HCT116 (cell line): Measurements from ENCODE around the gene SOCS7.

Source experiments
- CEBPB ChIP-seq: IDR thresholded peaks from 2 replicates; pipeline ENCODE4 v1.6.1; 2012; ENCODE audit warnings: low read depth
- POLR2A ChIP-seq: IDR thresholded peaks from 2 replicates; pipeline ENCODE4 v1.7.0; 2011; ENCODE audit warnings: borderline replicate concordance; ENCODE audit not compliant: insufficient read depth, insufficient read length; ENCODE audit errors: extremely low read depth
- TCF7L2 ChIP-seq: IDR thresholded peaks from 2 replicates; pipeline ENCODE4 v1.7.0; 2011; ENCODE audit warnings: borderline replicate concordance, inconsistent platforms; ENCODE audit not compliant: insufficient read depth, insufficient read length; ENCODE audit errors: extremely low read depth
- TF ChIP-seq, protein P1 (sequence below), 3 experiments: fragments of 200-600 bp in 1 of 3; sonication (generic) in 1 of 3; IDR thresholded peaks in 2 of 3; conservative IDR thresholded peaks in 1 of 3; 2 replicates each; pipeline ENCODE4 v1.5.1; 2012 to 2017; ENCODE audit warnings: low read depth in 2 of 3, low read length in 2 of 3, antibody characterized with exemption in 1 of 3, borderline replicate concordance in 1 of 3, control low read depth in 1 of 3, mild to moderate bottlenecking in 1 of 3, mixed read lengths in 1 of 3, mixed run types in 1 of 3, moderate library complexity in 1 of 3; ENCODE audit not compliant: insufficient read depth in 1 of 3

DNA sequence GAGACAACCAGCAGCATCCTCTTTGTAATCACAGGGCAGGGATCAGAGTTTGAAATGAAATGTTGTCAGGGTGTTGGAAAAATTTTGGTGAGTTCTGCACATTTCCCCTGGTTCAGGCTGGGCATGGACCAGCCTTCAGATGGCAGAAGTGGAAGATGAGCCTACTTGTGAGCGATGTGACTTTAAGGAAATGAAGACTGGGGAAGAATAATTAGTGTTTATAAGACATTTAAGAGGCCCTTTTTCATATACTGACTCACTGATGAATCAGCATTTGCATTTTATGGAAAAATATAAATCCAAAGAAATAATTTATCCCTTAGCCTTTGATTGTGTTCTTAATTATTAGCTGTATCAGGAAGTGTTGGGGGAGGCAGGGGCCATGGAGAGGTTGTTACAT lies 28.7 kb upstream of the SOCS7 start:
- TF ChIP-seq, protein P1, sequence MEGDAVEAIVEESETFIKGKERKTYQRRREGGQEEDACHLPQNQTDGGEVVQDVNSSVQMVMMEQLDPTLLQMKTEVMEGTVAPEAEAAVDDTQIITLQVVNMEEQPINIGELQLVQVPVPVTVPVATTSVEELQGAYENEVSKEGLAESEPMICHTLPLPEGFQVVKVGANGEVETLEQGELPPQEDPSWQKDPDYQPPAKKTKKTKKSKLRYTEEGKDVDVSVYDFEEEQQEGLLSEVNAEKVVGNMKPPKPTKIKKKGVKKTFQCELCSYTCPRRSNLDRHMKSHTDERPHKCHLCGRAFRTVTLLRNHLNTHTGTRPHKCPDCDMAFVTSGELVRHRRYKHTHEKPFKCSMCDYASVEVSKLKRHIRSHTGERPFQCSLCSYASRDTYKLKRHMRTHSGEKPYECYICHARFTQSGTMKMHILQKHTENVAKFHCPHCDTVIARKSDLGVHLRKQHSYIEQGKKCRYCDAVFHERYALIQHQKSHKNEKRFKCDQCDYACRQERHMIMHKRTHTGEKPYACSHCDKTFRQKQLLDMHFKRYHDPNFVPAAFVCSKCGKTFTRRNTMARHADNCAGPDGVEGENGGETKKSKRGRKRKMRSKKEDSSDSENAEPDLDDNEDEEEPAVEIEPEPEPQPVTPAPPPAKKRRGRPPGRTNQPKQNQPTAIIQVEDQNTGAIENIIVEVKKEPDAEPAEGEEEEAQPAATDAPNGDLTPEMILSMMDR (IDR thresholded peaks at IDR 0.05 in 2 of 3, conservative IDR thresholded peaks at IDR 0.05 in 1 of 3; ENCODE audit: borderline replicate concordance in 1 of 3, insufficient read depth in 1 of 3, low read depth in 2 of 3, low read length in 2 of 3): no peak
- TF ChIP-seq TCF7L2 (no peak), POLR2A (no peak), CEBPB (no peak)
